Keratinocyte (primary cell): ENCODE results near the gene STMND1. TPM values are rescaled to one million over a fixed set of nuclear protein-coding genes. Genes with fewer than 3 reads are reported as not detected.

ENCODE experiments used
- DNase-seq: peaks from one replicate; pipeline ENCODE4 v3.0.0-alpha.2; 2011; ENCODE audit warnings: low read depth, missing footprints, low spot score
- FAIRE-seq: peaks from 2 replicates; lab custom pipeline; 2011; peaks lifted over from hg19 to GRCh38; lab: Jason Lieb, UNC
- H2AFZ ChIP-seq: 2 replicates; pipeline ENCODE4 v1.6.0; 2012; ENCODE audit warnings: low read length, control low read depth, inconsistent platforms; ENCODE audit not compliant: control insufficient read depth
- H3K27ac ChIP-seq: 2 replicates; pipeline ENCODE4 v1.5.1; 2011; ENCODE audit warnings: low read length; ENCODE audit not compliant: control insufficient read depth, insufficient read depth
- H3K27me3 ChIP-seq: 3 replicates; pipeline ENCODE4 v1.6.0; 2011; ENCODE audit warnings: low read length; ENCODE audit not compliant: control insufficient read depth, insufficient read depth; ENCODE audit errors: extremely low read depth
- H3K36me3 ChIP-seq, 2 experiments: 2 replicates in 1 of 2; 3 replicates in 1 of 2; pipeline ENCODE4 v1.5.1; 2011; ENCODE audit warnings: low read length in 2 of 2, mild to moderate bottlenecking in 1 of 2; ENCODE audit not compliant: control insufficient read depth in 2 of 2, insufficient read depth in 2 of 2; ENCODE audit errors: extremely low read depth in 1 of 2
- H3K4me1 ChIP-seq: 3 replicates; pipeline ENCODE4 v1.5.1; 2011; ENCODE audit warnings: low read length; ENCODE audit not compliant: control insufficient read depth, insufficient read depth; ENCODE audit errors: extremely low read depth
- H3K4me2 ChIP-seq: 3 replicates; pipeline ENCODE4 v1.6.0; 2011; ENCODE audit warnings: low read depth, low read length; ENCODE audit not compliant: control insufficient read depth, insufficient read depth; ENCODE audit errors: extremely low read depth
- H3K4me3 ChIP-seq, 3 experiments: fragments of 200-600 bp in 1 of 3; sonication (generic) in 1 of 3; 2 replicates in 2 of 3; 3 replicates in 1 of 3; pipeline ENCODE4 v1.5.1; 2011 to 2016; ENCODE audit warnings: low read length in 3 of 3, mild to moderate bottlenecking in 3 of 3, control low read depth in 2 of 3, inconsistent platforms in 1 of 3, low read depth in 1 of 3, mixed read lengths in 1 of 3, mixed run types in 1 of 3, moderate library complexity in 1 of 3; ENCODE audit not compliant: control insufficient read depth in 2 of 3, insufficient read depth in 2 of 3; ENCODE audit errors: extremely low read depth in 1 of 3
- H3K79me2 ChIP-seq: 2 replicates; pipeline ENCODE4 v1.6.0; 2012; ENCODE audit warnings: low read length; ENCODE audit not compliant: control insufficient read depth, insufficient read depth
- H3K9ac ChIP-seq: 3 replicates; pipeline ENCODE4 v1.6.0; 2011; ENCODE audit warnings: low read length; ENCODE audit not compliant: control insufficient read depth, insufficient read depth; ENCODE audit errors: extremely low read depth
- H3K9me1 ChIP-seq: 3 replicates; pipeline ENCODE4 v1.6.0; 2011; ENCODE audit warnings: low read length; ENCODE audit not compliant: control insufficient read depth, insufficient read depth; ENCODE audit errors: extremely low read depth
- H3K9me3 ChIP-seq: 2 replicates; pipeline ENCODE4 v1.5.1; 2012; ENCODE audit warnings: low read depth, low read length; ENCODE audit not compliant: control insufficient read depth
- H4K20me1 ChIP-seq: 3 replicates; pipeline ENCODE4 v1.6.0; 2011; ENCODE audit warnings: low read length; ENCODE audit not compliant: control insufficient read depth, insufficient read depth; ENCODE audit errors: extremely low read depth
- EZH2 ChIP-seq: IDR thresholded peaks from one replicate; pipeline ENCODE4 v1.6.1; 2012; ENCODE audit warnings: inconsistent platforms, mild to moderate bottlenecking, low read length, moderate library complexity
- dilution Hi-C: fragments of 300-500 bp; cut with MboI; formaldehyde crosslinking; loops from one replicate; pipeline ENCODE4 v1.7.0; 2020; ENCODE audit warnings: low sequenced_read_pairs; ENCODE audit not compliant: extremely low pct_ligation_motif_present
- polyA plus RNA-seq, 5 experiments: library from polyadenylated mRNA; depleted of rRNA in 3 of 5; stranded (reverse) in 3 of 5; stranded (forward) in 1 of 5; unstranded in 1 of 5; fragments of >200 nt; gene quantifications; 1 replicate in 1 of 5; 2 replicates in 3 of 5; 3 replicates in 1 of 5; pipeline versions ENCODE4 v1.2.1 to v1.2.3, GENCODE V29; 2011 to 2012; ENCODE audit warnings: missing spikeins in 2 of 5, low read depth in 1 of 5, low replicate concordance in 1 of 5
- TF ChIP-seq, protein P1 (sequence below), 3 experiments: IDR thresholded peaks in 1 of 3; conservative IDR thresholded peaks in 1 of 3; optimal IDR thresholded peaks in 1 of 3; 2 replicates in 2 of 3; 3 replicates in 1 of 3; pipeline versions ENCODE3 to v1.5.1; 2011; ENCODE audit warnings: low read length in 3 of 3, mild to moderate bottlenecking in 3 of 3, moderate library complexity in 2 of 3, control low read depth in 1 of 3, inconsistent platforms in 1 of 3; ENCODE audit not compliant: insufficient read depth in 2 of 3; ENCODE audit errors: extremely low read depth in 1 of 3

Gene STMND1
- polyA plus RNA-seq, 1 donor (not counting 4 experiments of a cell fraction or from before 2014, with no cell fraction given), result not detected

- DNase-seq, result no peak
- no peaks in the 10 kb centered on the region for H3K36me3 ChIP-seq
- peak overlapping the region; percentile 23 for H3K27ac ChIP-seq
- H3K4me3 ChIP-seq, result no peak overlapping the region
- peak; percentile 29 for FAIRE-seq
- no peaks in the 10 kb centered on the region for H3K9me3 ChIP-seq
- H3K27me3 ChIP-seq, result no peaks in the 10 kb centered on the region
- H3K4me1 ChIP-seq, result peaks cover 35% of the 10 kb centered on the region
- dilution Hi-C loops, result no loop called here
- no peak overlapping the region for H3K9ac ChIP-seq
- no peaks in the 10 kb centered on the region for H3K9me1 ChIP-seq
- H2AFZ ChIP-seq, result no peak overlapping the region
- no peaks in the 10 kb centered on the region for H3K79me2 ChIP-seq
- H3K4me2 ChIP-seq, result no peak overlapping the region
- TF ChIP-seq EZH2, result no peak
- TF ChIP-seq, protein P1, sequence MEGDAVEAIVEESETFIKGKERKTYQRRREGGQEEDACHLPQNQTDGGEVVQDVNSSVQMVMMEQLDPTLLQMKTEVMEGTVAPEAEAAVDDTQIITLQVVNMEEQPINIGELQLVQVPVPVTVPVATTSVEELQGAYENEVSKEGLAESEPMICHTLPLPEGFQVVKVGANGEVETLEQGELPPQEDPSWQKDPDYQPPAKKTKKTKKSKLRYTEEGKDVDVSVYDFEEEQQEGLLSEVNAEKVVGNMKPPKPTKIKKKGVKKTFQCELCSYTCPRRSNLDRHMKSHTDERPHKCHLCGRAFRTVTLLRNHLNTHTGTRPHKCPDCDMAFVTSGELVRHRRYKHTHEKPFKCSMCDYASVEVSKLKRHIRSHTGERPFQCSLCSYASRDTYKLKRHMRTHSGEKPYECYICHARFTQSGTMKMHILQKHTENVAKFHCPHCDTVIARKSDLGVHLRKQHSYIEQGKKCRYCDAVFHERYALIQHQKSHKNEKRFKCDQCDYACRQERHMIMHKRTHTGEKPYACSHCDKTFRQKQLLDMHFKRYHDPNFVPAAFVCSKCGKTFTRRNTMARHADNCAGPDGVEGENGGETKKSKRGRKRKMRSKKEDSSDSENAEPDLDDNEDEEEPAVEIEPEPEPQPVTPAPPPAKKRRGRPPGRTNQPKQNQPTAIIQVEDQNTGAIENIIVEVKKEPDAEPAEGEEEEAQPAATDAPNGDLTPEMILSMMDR (optimal IDR thresholded peaks at IDR 0.05 in 1 of 3, IDR thresholded peaks at IDR 0.05 in 1 of 3, conservative IDR thresholded peaks at IDR 0.05 in 1 of 3; ENCODE audit: extremely low read depth in 1 of 3, insufficient read depth in 2 of 3, low read length in 3 of 3), result no peak
- no peaks in the 10 kb centered on the region for H4K20me1 ChIP-seq
Measured at GRCh38 chr6:17059022-17059421, 42.8 kb upstream of the STMND1 start.

DNA sequence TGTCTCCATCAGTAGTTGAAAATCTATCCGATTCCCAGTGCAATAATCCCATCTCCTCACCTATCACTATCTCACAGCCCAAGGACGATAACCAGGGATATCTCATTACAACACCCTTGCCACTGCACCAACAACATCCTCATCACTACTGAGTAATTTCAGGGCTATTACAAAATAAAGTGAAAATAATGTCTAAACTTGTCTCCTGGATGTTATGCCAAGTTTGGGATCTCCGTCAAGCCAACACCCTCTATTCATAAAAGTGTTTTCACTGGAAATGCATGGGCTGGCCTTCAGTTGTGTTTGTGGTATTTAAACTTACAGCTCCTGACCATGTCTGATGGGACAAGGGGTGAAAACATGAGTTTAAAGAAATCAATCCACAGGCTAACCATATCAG lies 42.0 kb upstream of the STMND1 start:
- peak overlapping the region; percentile 43 for H3K27ac ChIP-seq
- H3K27me3 ChIP-seq, result no peaks in the 10 kb centered on the region
- no peaks in the 10 kb centered on the region for H3K36me3 ChIP-seq
- H4K20me1 ChIP-seq, result no peaks in the 10 kb centered on the region
- TF ChIP-seq, protein P1 (optimal IDR thresholded peaks at IDR 0.05 in 1 of 3, IDR thresholded peaks at IDR 0.05 in 1 of 3, conservative IDR thresholded peaks at IDR 0.05 in 1 of 3; ENCODE audit: extremely low read depth in 1 of 3, insufficient read depth in 2 of 3, low read length in 3 of 3), result no peak
- TF ChIP-seq EZH2, result no peak
- H3K4me3 ChIP-seq, result no peak overlapping the region
- H3K9me3 ChIP-seq, result no peaks in the 10 kb centered on the region
- no peak overlapping the region for H3K9ac ChIP-seq
- FAIRE-seq (peak; percentile 97), DNase-seq (peak; percentile 21)
- peak overlapping the region; percentile 1 for H3K4me2 ChIP-seq
- peaks cover 31% of the 10 kb centered on the region for H3K4me1 ChIP-seq
- no peaks in the 10 kb centered on the region for H3K79me2 ChIP-seq
- H2AFZ ChIP-seq, result no peak overlapping the region
- dilution Hi-C loops, result no loop called here
- no peaks in the 10 kb centered on the region for H3K9me1 ChIP-seq
